ENCODE measurements around the gene ZNF79. TPM values are rescaled to one million over a fixed set of nuclear protein-coding genes. Genes with fewer than 3 reads are reported as not detected.

ZNF79 gene
- total RNA-seq: 10 to 100 TPM in 7 of 9 donors, 1 to 10 TPM in 2; 7.8 to 16.5 (median 11.3) TPM
- 1 to 10 TPM; 5.5 to 7.5 (median 6.8) TPM for polyA plus RNA-seq
- long read RNA-seq, donor 1, partial matches to known transcripts: 2,812 of 2,909 reads
- long read RNA-seq, donor 1, other reads (novel, unspliced or antisense): 96 of 2,909 reads
- long read RNA-seq, donor 2, partial matches to known transcripts: 0 of 1 reads
- long read RNA-seq, donor 2, other reads (novel, unspliced or antisense): 0 of 1 reads
- long read RNA-seq, donor 3, partial matches to known transcripts: 2,118 of 2,188 reads
- long read RNA-seq, donor 3, other reads (novel, unspliced or antisense): 70 of 2,188 reads
- long read RNA-seq, donor 4, partial matches to known transcripts: 0 of 1 reads
- long read RNA-seq, donor 4, other reads (novel, unspliced or antisense): 0 of 1 reads
- long read RNA-seq, donor 5, partial matches to known transcripts: 0 of 8 reads
- long read RNA-seq, donor 5, other reads (novel, unspliced or antisense): 0 of 8 reads
- long read RNA-seq, donor 6, partial matches to known transcripts: 0 of 1 reads
- long read RNA-seq, donor 6, other reads (novel, unspliced or antisense): 0 of 1 reads
- long read RNA-seq, donor 7: 0 reads
- long read RNA-seq, donor 8, partial matches to known transcripts: 2,062 of 4,254 reads
- long read RNA-seq, donor 8, other reads (novel, unspliced or antisense): 2,190 of 4,254 reads
- long read RNA-seq, donor 9: 0 reads
- long read RNA-seq, donor 10, partial matches to known transcripts: 2,519 of 2,580 reads
- long read RNA-seq, donor 10, other reads (novel, unspliced or antisense): 61 of 2,580 reads

DNA sequence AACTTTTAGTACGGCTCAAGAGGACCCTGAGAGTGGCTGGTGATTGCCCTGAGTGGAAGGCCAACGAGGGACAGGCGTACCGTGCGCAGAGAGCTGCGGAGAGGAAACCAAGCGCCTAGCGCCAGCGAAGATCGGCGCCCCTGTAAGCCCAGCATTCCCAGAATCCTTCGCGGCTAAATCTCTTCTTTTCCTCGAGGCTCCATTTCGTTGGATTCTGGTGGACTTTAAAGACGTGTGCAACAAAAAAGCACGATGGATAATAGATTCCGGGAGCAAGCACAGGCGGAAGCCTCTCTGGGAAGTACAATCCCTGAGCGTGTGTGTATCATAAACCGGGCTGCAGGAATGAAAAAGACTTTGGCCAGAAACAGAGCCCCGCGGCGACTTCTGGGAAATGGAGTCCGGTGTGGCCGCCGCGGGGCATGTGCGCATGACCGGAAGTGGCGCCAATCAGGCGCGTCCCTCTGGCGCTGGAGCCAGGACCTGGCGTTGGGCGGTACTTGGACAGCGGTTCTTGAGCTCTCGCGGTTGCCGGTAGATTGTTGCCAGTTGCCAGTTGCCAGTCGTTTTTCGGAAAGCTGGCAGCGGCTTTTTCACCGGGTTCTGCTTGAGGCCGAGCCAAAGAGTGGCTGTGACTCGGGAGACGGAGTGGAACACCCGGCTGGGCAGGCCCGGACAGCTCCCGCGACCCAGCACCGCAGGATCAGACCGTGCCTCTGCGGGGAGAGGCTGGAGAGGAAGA, at the start of gene ZNF79:
Gene ZNF79, plus strand, starts transcription at position 449 of the 742 bp plus-strand sequence. CDS start 406 bp downstream, outside the sequence.
- intact Hi-C loops (cut with DNase I): no loop called here
- DNase-seq: peak; percentile 94 to 98 (median 95)
- TF ChIP-seq CTCF (IDR thresholded peaks at IDR 0.05): peak in 1 of 6 experiments; percentile 7
- TF ChIP-seq POLR2A (IDR thresholded peaks at IDR 0.05): peak; percentile 42 to 78
- WGBS, 4 donors: 0 to 1% (median 0%) methylated on average over 43 to 54 of the region's 54 CpGs
- no peaks in the 10 kb centered on the region for H3K27me3 ChIP-seq
- H3K27ac ChIP-seq: peak within 1 kb of the TSS; percentile 68 to 92 (median 87)
- H3K4me3 ChIP-seq: peak within 1 kb of the TSS; percentile 13 to 85 (median 73)
- peaks cover 0 to 10% of the 10 kb centered on the region in 2 donors for H3K36me3 ChIP-seq (replicated peaks in 1 of 2)
- no peaks in the 10 kb centered on the region for H3K9me3 ChIP-seq (replicated peaks in 1 of 3)
- peaks cover 18 to 44% of the 10 kb centered on the region in 2 donors for H3K4me1 ChIP-seq (replicated peaks in 1 of 2)

GRCh38 chr9:127380479-127380878, 43.7 kb upstream of the ZNF79 start:
- 90 to 96% (median 93%) methylated on average over 3 of the region's 3 CpGs for WGBS, 4 donors
- Histone ChIP-seq H3K4me1 (replicated peaks in 1 of 2) (no peaks in the 10 kb centered on the region), H3K9me3 (replicated peaks in 1 of 3) (no peaks in the 10 kb centered on the region), H3K27me3 (no peaks in the 10 kb centered on the region), H3K36me3 (replicated peaks in 1 of 2) (no peaks in the 10 kb centered on the region), H3K27ac (no peak overlapping the region), H3K4me3 (no peak overlapping the region)
- TF ChIP-seq POLR2A (IDR thresholded peaks at IDR 0.05) (no peak), CTCF (IDR thresholded peaks at IDR 0.05) (no peak)
- peak in 1 of 7 donors; percentile 6 for DNase-seq
- intact Hi-C loops (cut with DNase I): no loop called here

DNA sequence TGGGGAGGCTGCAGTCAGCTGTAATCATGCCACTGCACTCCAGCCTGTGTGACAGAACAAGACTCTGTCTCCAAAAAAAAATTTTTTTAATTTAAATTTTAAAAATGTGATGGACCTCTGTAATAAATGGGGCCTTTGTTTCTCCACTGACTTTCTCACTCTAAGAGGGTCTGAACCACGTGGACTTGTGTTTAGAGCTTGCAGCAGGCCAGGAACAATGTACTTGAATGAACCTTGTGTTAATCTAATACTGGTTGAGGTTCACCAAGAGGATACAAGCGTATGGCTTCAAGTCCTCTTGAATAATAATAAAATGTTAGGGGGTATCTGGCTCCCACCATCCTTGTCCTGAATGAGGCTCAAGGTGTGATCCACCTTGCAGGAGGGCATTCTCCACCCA, 41.6 kb upstream of the ZNF79 start:
- Histone ChIP-seq H3K27me3 (no peaks in the 10 kb centered on the region), H3K27ac (no peak overlapping the region), H3K4me1 (replicated peaks in 1 of 2) (no peaks in the 10 kb centered on the region), H3K4me3 (no peak overlapping the region), H3K36me3 (replicated peaks in 1 of 2) (no peaks in the 10 kb centered on the region), H3K9me3 (replicated peaks in 1 of 3) (no peaks in the 10 kb centered on the region)
- peak in 1 of 7 donors; percentile 6 for DNase-seq
- TF ChIP-seq POLR2A (IDR thresholded peaks at IDR 0.05) (no peak), CTCF (IDR thresholded peaks at IDR 0.05) (no peak)
- WGBS, 4 donors: 86 to 92% (median 88%) methylated on average over 2 of the region's 2 CpGs
- intact Hi-C loops (cut with DNase I): no loop called here
